ENCODE results near the gene DNAJC6. TPM values are rescaled to one million over a fixed set of nuclear protein-coding genes. Genes with fewer than 3 reads are reported as not detected.

The DNAJC6 gene
- total and polyA plus RNA-seq, 7 donors, result 0.09 to 2.2 (median 0.46) TPM

GRCh38 chr1:65457868-65458267, 148.5 kb downstream of the DNAJC6 start:
- Histone ChIP-seq H3K27me3 (ENCODE audit: insufficient read depth in 3 of 3, low read length in 2 of 3) (no peaks in the 10 kb centered on the region), H3K9me3 (no peaks in the 10 kb centered on the region), H3K27ac (no peak overlapping the region), H3K4me3 (no peak overlapping the region), H3K4me1 (no peaks in the 10 kb centered on the region), H3K36me3 (ENCODE audit: insufficient read depth in 1 of 2, low read depth in 1 of 2) (no peaks in the 10 kb centered on the region)
- TF ChIP-seq CTCF (IDR thresholded peaks at IDR 0.05), result no peak
- intact Hi-C loops (cut with DNase I), result no loop called here
- ATAC-seq (no peak), DNase-seq (no peak)

- TF ChIP-seq CTCF (IDR thresholded peaks at IDR 0.05), result no peak
- intact Hi-C loops (cut with DNase I), result no loop called here
- no peak overlapping the region for H3K4me3 ChIP-seq
- DNase-seq (no peak), ATAC-seq (no peak)
- no peak overlapping the region for H3K27ac ChIP-seq
- no peaks in the 10 kb centered on the region for H3K36me3 ChIP-seq (ENCODE audit: insufficient read depth in 1 of 2, low read depth in 1 of 2)
- no peaks in the 10 kb centered on the region for H3K27me3 ChIP-seq (ENCODE audit: insufficient read depth in 3 of 3, low read length in 2 of 3)
- no peaks in the 10 kb centered on the region for H3K4me1 ChIP-seq
- no peaks in the 10 kb centered on the region for H3K9me3 ChIP-seq
- 21 to 33% (median 32%) methylated on average over 2 of the region's 2 CpGs for whole genome bisulfite sequencing, 3 donors
Observed at GRCh38 chr1:65458730-65459396, 149.5 kb downstream of the DNAJC6 start.

GRCh38 chr1:65459397-65459768, 150.0 kb downstream of the DNAJC6 start:
- ATAC-seq, result no peak
- no peak for DNase-seq
- H3K27ac ChIP-seq, result no peak overlapping the region
- TF ChIP-seq CTCF (IDR thresholded peaks at IDR 0.05), result peak; percentile 22
- no peaks in the 10 kb centered on the region for H3K36me3 ChIP-seq (ENCODE audit: insufficient read depth in 1 of 2, low read depth in 1 of 2)
- no peaks in the 10 kb centered on the region for H3K9me3 ChIP-seq
- no peaks in the 10 kb centered on the region for H3K4me1 ChIP-seq
- WGBS, 3 donors, result 85 to 88% (median 88%) methylated on average over 1 of the region's 1 CpG
- intact Hi-C loops (cut with DNase I), result no loop called here
- H3K27me3 ChIP-seq (ENCODE audit: insufficient read depth in 3 of 3, low read length in 2 of 3), result no peaks in the 10 kb centered on the region
- no peak overlapping the region for H3K4me3 ChIP-seq

Other genes starting within 250 kb of the DNAJC6 start
- gene AK4, start 161.3 kb upstream of the DNAJC6 start, total RNA-seq, result 10 to 100 TPM in 2 of 4 donors, 1 to 10 TPM in 2; 1.1 to 29.0 (median 12.3) TPM
- 1 to 10 TPM in 1 of 3 donors, under 1 TPM in 2; 0.37 to 1.4 (median 0.82) TPM for gene AK4, start 161.3 kb upstream of the DNAJC6 start, polyA plus RNA-seq
- gene LEPR, start 111.1 kb downstream of the DNAJC6 start, total RNA-seq, result 1 to 10 TPM; 1.8 to 7.8 (median 4.7) TPM
- 1 to 10 TPM in 2 of 3 donors, under 1 TPM in 1; 0.73 to 2.1 (median 1.5) TPM for gene LEPR, start 111.1 kb downstream of the DNAJC6 start, polyA plus RNA-seq
- gene LEPROT, start 111.1 kb downstream of the DNAJC6 start, total RNA-seq, result 10 to 100 TPM; 20.3 to 34.5 (median 27.6) TPM
- gene LEPROT, start 111.1 kb downstream of the DNAJC6 start, polyA plus RNA-seq, result 10 to 100 TPM; 14.9 to 28.7 (median 22.9) TPM